ENCODE data around the gene GPR132.

- TF ChIP-seq, protein P1, sequence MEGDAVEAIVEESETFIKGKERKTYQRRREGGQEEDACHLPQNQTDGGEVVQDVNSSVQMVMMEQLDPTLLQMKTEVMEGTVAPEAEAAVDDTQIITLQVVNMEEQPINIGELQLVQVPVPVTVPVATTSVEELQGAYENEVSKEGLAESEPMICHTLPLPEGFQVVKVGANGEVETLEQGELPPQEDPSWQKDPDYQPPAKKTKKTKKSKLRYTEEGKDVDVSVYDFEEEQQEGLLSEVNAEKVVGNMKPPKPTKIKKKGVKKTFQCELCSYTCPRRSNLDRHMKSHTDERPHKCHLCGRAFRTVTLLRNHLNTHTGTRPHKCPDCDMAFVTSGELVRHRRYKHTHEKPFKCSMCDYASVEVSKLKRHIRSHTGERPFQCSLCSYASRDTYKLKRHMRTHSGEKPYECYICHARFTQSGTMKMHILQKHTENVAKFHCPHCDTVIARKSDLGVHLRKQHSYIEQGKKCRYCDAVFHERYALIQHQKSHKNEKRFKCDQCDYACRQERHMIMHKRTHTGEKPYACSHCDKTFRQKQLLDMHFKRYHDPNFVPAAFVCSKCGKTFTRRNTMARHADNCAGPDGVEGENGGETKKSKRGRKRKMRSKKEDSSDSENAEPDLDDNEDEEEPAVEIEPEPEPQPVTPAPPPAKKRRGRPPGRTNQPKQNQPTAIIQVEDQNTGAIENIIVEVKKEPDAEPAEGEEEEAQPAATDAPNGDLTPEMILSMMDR (IDR thresholded peaks at IDR 0.05; ENCODE audit: insufficient read depth, low read length) = no peak
- TF ChIP-seq GABPA (IDR thresholded peaks at IDR 0.05; ENCODE audit: low read depth) = no peak
Observed at GRCh38 chr14:105065280-105066228, at the start of gene GPR132.

Measured in HL-60 (cell line).